Lung (tissue), 12 donors: ENCODE measurements around the gene HTR3B. TPM values are rescaled to one million over a fixed set of nuclear protein-coding genes. Genes with fewer than 3 reads are reported as not detected.
"Not testable (repeated sequence)": the region's sequence is repeated elsewhere in the genome, so short reads cannot be mapped to it uniquely, and the experiment has no call there.

Experiments used
- ATAC-seq: fragments of 200-7000 bp; cut with Tn5 transposase; one replicate; pipeline ENCODE4 v1.9.1; 2020; ENCODE audit warnings: moderate number of reproducible peaks; ENCODE audit not compliant: insufficient read depth, low FRiP score
- DNase-seq, 3 donors: peaks; one replicate each; pipeline ENCODE4 v3.0.0-alpha.2; 2013 to 2017
- H3K27ac ChIP-seq, 2 donors: one replicate each; pipeline ENCODE4 v1.5.1; 2013; ENCODE audit warnings: mild to moderate bottlenecking in 2 of 2, moderate library complexity in 2 of 2, control low read depth in 1 of 2, inconsistent platforms in 1 of 2, low read depth in 1 of 2, low read length in 1 of 2
- H3K27me3 ChIP-seq, 3 donors: one replicate each; pipeline ENCODE4 v1.5.1; 2013; ENCODE audit warnings: low read length in 2 of 3; ENCODE audit not compliant: control insufficient read depth in 3 of 3, insufficient read depth in 3 of 3
- H3K36me3 ChIP-seq, 4 donors: one replicate each; pipeline ENCODE4 v1.5.1; 2013; ENCODE audit warnings: low read length in 4 of 4, mild to moderate bottlenecking in 1 of 4, moderate library complexity in 1 of 4; ENCODE audit not compliant: control insufficient read depth in 4 of 4, insufficient read depth in 4 of 4
- H3K4me1 ChIP-seq, 5 donors: one replicate each; pipeline ENCODE4 v1.5.1; 2013; ENCODE audit warnings: low read length in 5 of 5, mild to moderate bottlenecking in 2 of 5, moderate library complexity in 1 of 5; ENCODE audit not compliant: control insufficient read depth in 5 of 5, insufficient read depth in 5 of 5
- H3K4me3 ChIP-seq: one replicate; pipeline ENCODE4 v1.5.1; 2013; ENCODE audit warnings: mild to moderate bottlenecking, control low read depth, moderate library complexity
- H3K9ac ChIP-seq, 2 donors: one replicate each; pipeline ENCODE4 v1.5.1; 2013; ENCODE audit warnings: low read length in 2 of 2, control low read depth in 1 of 2; ENCODE audit not compliant: insufficient read depth in 1 of 2
- H3K9me3 ChIP-seq, 4 donors: one replicate each; pipeline ENCODE4 v1.5.1; 2013; ENCODE audit warnings: low read length in 3 of 4, mild to moderate bottlenecking in 1 of 4, moderate library complexity in 1 of 4; ENCODE audit not compliant: control insufficient read depth in 4 of 4, insufficient read depth in 3 of 4
- CTCF ChIP-seq: IDR thresholded peaks from 2 replicates; pipeline ENCODE4 v1.5.1; 2012; ENCODE audit warnings: mild to moderate bottlenecking; ENCODE audit errors: control extremely low read depth, extremely low read depth
- WGBS, 2 donors: extraction: QIAGEN DNeasy Blood & Tissue Kit; methylation state at CpG; one replicate each; pipeline ENCODE4 v1.1.7; 2013; 5-methylcytosine and 5-hydroxymethylcytosine counted together
- polyA plus RNA-seq, 2 donors: library from polyadenylated mRNA; stranded (reverse); fragments of 200-250 nt; gene quantifications; one replicate each; pipeline ENCODE4 v1.2.1, GENCODE V29; 2013
- total RNA-seq, 2 donors: library from RNA; depleted of rRNA in 1 of 2; stranded (reverse); fragments of >200 nt in 1 of 2; gene quantifications; one replicate each; pipeline ENCODE4 v1.2.1, GENCODE V29; 2014 to 2021
- donor health status: control.
- donor health status: control.
- donor health status: Bipolar disorder and iron deficiency.
- donor health status: healthy.
- donor health status: DM: yes; HTN: yes; CAD: no.

The HTR3B gene
- total and polyA plus RNA-seq, 4 donors = 0.03 TPM; not detected in 3

GRCh38 chr11:113876074-113876797 lies 28.4 kb upstream of the HTR3B start:
- peak overlapping the region; percentile 32 to 75 for H3K9ac ChIP-seq
- no peak overlapping the region for H3K4me3 ChIP-seq
- H3K4me1 ChIP-seq = peaks cover 0 to 23% (median 4%) of the 10 kb centered on the region in 5 donors
- DNase-seq = no peak
- H3K36me3 ChIP-seq = no peaks in the 10 kb centered on the region
- 79 to 84% methylated on average over 24 of the region's 24 CpGs for whole genome bisulfite sequencing, 2 donors
- no peaks in the 10 kb centered on the region for H3K9me3 ChIP-seq
- H3K27ac ChIP-seq = peak overlapping the region; percentile 96 to 97
- ATAC-seq = no peak
- H3K27me3 ChIP-seq = no peaks in the 10 kb centered on the region
- TF ChIP-seq CTCF = no peak

- H3K9me3 ChIP-seq = no peaks in the 10 kb centered on the region
- no peak for ATAC-seq
- H3K4me1 ChIP-seq = peaks cover 0 to 23% (median 2%) of the 10 kb centered on the region in 5 donors
- DNase-seq = no peak
- no peak overlapping the region for H3K9ac ChIP-seq
- H3K27ac ChIP-seq = no peak overlapping the region
- no peaks in the 10 kb centered on the region for H3K36me3 ChIP-seq
- no peak for TF ChIP-seq CTCF
- H3K27me3 ChIP-seq = no peaks in the 10 kb centered on the region
- WGBS, 2 donors = 98% methylated on average over 8 of the region's 8 CpGs
- H3K4me3 ChIP-seq = no peak overlapping the region
These were observed 27.6 kb upstream of the HTR3B start for GRCh38 chr11:113876798-113877669.

GRCh38 chr11:113877670-113878055 lies 26.9 kb upstream of the HTR3B start:
- Histone ChIP-seq H3K36me3 (no peaks in the 10 kb centered on the region), H3K27ac (no peak overlapping the region), H3K4me1 (peaks cover 0 to 20% (median 2%) of the 10 kb centered on the region in 5 donors), H3K9ac (no peak overlapping the region), H3K4me3 (no peak overlapping the region), H3K9me3 (no peaks in the 10 kb centered on the region), H3K27me3 (no peaks in the 10 kb centered on the region)
- WGBS, 2 donors = 41 to 59% methylated on average over 5 of the region's 5 CpGs
- ATAC-seq = no peak
- no peak for TF ChIP-seq CTCF
- DNase-seq = no peak

- H3K4me3 ChIP-seq = not testable (repeated sequence)
- 95 to 96% methylated on average over 4 of the region's 4 CpGs for WGBS, 2 donors
These were observed 25.1 kb upstream of the HTR3B start for GRCh38 chr11:113879446-113879845.

More at GRCh38 chr11:113879446-113879845, 25.1 kb upstream of the HTR3B start:
- H3K27ac ChIP-seq, H3K4me1 ChIP-seq, H3K9me3 ChIP-seq, H3K9ac ChIP-seq, H3K36me3 ChIP-seq, ATAC-seq, DNase-seq, H3K27me3 ChIP-seq: not testable (repeated sequence)
